SIG-M5 treated with dmso at 0.1 percent for 504 hours (cell line): ENCODE data around the gene ADAMTSL1.

Experiments
- DNase-seq: peaks from one replicate; lab custom pipeline; 2025; ENCODE audit not compliant: unreplicated experiment; lab: John Stamatoyannopoulos, UW

Gene ADAMTSL1

DNA sequence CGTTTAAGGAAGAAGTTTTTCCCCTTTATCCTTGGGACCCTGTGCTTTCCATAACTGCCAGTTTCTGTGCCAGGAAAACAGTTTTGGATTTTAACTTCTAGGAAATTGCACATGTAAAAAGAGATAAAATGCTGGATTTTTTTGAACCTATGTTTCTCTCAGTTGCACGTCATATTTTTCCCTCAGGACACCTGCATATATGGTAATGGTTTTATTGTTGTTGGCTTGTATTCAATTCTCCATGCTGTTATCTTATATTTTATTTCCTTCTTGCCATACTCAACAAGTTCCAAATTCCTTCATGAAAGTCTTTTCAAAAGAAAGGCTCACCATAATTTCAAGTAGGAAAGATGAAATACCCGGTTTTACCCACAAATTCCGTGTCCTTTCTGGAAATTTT is 7.9 kb upstream of the ADAMTSL1 start:
- DNase-seq, result no peak

- DNase-seq, result no peak
Measured at GRCh38 chr9:18467696-18468095, 6.3 kb upstream of the ADAMTSL1 start.

DNA sequence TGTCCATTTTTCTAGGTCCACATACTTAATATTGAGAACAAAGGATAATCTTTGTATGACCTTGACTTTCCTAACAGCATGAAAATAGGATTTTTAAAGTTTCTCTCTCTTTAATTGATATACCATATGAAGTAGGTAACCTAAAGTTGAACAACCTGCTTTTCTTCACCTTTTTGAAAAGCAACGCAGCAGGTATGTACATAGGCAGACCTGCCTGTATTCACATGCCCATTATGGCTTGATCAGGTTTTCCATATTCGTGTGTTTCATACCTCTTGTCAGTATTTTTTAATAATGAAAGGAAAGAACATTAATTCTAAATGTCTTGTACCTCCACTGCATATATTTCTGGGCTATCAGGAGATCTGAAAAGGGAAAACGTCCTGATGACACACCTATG is 1.5 kb upstream of the ADAMTSL1 start:
- no peak for DNase-seq

DNA sequence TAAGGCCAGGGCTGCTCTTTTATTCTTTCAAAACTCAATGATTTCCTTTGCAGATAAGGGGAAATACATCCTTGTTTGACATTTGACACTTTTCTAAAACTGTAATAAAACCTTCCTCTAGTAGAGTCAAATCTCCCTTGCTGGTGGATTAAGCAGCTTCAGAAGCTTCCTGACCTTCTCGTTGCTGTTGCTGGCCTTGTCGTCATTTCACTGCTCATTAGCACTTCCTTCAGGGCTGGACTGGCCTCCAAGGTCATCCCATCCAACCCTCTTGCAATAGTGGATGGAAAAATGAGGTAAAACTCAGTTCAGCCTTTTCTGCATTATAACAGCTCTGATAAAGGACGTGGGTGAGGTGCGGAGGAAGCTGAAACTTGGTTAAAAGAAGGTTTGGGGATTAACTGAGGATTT is 1.1 kb upstream of the ADAMTSL1 start:
- no peak for DNase-seq

DNA sequence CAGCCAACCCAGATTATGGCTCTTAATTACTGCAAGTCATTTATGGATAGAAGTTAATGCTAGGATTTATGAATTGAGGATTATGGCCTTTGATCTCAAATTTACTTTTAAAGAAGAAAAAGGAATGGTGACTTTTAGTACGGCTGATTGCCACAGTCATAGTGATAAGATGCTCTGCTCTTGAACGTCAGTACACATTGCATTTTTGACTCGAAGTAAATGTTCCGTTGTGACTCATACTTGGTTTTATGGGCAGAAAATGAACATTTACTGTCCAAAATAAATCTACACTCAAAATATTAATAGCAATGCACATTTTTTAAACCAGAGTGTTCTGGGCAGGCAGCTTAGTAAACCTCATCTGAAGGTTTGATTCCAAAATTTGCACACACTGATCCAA is 830 bp downstream of the ADAMTSL1 start:
- DNase-seq, result no peak

- DNase-seq, result no peak
Measured at GRCh38 chr9:18477121-18477660, 3.2 kb downstream of the ADAMTSL1 start.

- DNase-seq, result no peak
Measured at GRCh38 chr9:18477719-18478118, 3.8 kb downstream of the ADAMTSL1 start.

DNA sequence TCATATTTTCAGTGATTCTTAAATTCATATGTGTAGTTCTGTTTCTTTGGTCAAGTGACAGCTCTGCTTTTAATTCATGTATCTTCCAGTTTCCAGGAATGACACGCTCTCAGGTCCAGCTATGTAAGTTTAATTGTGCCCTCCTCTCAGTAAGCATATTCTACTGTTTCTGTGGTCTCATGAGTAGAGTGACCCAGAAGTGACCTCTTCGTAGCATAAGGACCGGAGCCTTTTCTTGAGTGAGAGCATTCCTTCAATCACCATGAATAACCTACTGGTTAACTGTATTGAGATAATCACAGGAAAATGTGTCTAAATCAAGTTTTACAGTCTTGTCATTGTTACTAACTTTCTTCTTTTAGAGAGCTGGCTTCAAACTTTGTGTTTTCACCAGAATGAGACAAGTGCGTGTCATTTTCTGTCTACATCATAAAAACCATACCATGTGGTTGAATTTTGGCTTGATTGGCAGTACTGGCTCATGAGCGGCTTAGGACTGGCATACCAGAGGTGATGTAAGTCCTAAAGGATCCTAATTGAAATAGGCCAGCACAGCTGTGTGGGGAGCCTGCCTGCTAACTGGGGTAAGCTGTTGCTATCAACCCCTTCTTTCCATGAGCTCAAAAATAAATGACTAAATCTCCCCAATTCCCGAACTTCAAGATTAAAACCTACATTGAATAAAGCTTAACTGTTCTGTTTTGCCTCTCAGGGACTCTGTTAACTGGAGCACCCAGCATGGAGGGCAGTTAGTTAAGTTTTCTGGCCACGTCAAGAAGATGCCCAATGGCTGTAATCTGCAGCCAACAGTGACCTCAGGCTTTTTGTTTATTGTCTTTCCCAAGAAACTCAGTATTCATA is 4.8 kb downstream of the ADAMTSL1 start:
- no peak for DNase-seq

- no peak for DNase-seq
Measured at GRCh38 chr9:18479405-18479804, 5.5 kb downstream of the ADAMTSL1 start.

DNA sequence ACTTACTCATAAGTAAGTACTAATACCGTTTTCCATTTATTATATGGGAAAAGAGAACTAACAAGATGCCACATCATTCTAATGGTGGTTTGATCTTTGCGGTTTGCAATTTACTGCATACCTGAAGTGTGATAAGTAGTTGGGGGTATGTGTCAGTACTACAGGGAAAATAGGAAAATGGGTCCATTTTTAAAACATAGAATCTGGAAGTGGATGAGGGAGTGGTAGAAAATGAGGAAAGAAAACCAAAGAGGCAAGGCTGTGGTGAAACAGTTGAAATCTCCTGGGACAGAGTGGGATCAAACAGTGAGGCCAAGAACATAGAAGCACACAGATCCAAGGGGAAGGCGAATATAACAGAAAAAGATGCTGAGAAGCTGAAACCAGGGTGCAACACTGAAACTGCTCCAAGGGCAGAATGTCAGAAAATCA is 6.7 kb downstream of the ADAMTSL1 start:
- no peak for DNase-seq

- DNase-seq, result no peak
Measured at GRCh38 chr9:18482371-18482770, 8.4 kb downstream of the ADAMTSL1 start.

GRCh38 chr9:18485714-18486113 is 11.8 kb downstream of the ADAMTSL1 start:
- DNase-seq, result no peak

- no peak for DNase-seq
Measured at GRCh38 chr9:18487611-18488010, 13.7 kb downstream of the ADAMTSL1 start.

GRCh38 chr9:18488886-18489285 is 14.9 kb downstream of the ADAMTSL1 start:
- no peak for DNase-seq

DNA sequence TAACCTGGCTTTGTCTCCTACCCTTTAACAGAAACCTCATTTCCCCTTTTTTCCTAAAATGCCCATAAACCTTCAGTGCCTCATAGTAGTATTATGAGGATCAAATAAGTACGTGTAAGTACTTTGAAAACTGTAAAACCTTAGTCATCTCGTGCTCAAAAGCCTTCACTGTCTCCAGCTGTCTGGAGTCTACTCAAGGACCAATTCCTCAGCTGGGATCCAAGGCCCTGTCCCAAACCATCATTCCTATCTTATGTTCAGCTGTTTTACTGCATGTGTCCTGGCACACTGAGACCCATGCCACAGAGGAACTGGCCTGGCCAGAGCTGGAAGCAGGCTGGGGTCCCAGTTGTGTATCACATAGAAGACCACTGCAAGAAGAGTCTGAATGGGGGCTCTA is 15.9 kb downstream of the ADAMTSL1 start:
- DNase-seq, result no peak

DNA sequence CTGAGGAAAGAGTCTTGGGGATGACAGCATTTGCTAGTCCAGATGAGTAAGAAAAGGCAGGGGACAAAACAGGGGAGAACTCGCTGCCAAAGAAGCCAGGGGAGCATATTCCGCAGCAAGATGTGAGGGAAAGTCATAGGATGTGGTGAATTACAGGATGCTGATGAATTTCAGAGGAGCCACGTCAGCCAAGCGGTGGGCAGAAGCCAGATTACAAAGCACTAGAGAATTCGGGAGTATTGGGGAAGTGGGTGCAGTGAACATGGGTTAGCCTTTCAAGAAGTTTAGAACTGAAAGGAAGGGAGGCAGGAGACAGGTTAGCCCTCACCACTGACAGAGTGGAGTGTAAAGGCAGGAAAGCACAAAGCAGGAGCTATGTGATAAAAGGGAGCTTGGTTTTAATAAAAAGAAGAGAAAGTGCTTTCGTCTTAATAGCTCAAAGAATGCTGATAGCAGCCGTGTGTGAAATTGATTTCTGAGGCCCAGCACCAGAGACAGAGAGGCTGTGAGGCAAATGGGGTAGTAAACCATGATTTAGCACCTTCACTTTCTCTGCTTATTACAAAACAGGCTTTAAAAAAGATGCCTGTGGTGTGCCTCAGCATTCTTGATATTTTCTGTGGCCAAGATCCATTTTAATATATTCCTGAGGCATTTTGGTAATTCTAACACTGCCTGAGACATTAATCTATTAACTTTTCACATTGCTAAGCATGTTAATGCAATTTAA is 16.9 kb downstream of the ADAMTSL1 start:
- DNase-seq, result no peak

DNA sequence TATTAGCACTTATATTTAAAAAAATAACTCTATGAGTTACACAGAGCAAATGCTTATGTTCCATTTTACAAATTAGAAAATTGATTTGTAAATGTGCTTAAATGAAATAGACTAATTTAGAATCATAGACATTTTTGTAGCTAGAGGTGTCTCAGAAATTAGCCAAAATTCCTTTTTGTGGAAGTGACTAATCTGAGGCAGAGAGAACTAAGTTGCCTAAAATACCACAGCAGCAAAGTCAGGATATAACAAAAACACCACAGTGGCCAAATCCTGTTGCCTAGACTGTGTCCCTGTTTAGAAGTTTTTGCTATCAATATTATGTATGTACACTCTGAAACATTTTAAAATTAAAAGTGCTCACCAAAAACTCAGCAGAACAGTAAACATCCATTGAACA is 18.7 kb downstream of the ADAMTSL1 start:
- no peak for DNase-seq

- no peak for DNase-seq
Measured at GRCh38 chr9:18493451-18493993, 19.6 kb downstream of the ADAMTSL1 start.

- DNase-seq, result no peak
Measured at GRCh38 chr9:18495065-18495464, 21.1 kb downstream of the ADAMTSL1 start.

- DNase-seq, result no peak
Measured at GRCh38 chr9:18496256-18497000, 22.5 kb downstream of the ADAMTSL1 start.

DNA sequence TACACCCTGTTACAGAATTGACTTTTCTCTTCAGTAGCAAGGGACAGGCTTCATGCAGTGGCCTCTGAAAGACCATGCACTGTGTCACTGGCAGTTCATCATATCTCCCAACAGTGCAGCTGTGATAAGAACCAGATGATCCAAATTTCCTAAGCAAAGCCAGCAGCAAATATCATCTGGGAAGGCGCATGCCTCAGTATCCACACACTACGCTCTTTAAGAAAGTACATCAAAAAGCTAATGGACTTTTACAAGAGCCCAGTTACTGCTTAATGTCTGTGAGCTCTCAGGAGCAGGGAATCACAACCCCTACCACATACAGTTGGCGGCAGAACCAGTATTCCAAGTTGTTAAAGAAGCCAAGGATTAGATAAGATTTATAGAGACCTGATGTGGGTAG is 25.1 kb downstream of the ADAMTSL1 start:
- no peak for DNase-seq
